Measurements from ENCODE around the gene PLCH1.

Gene PLCH1

DNA sequence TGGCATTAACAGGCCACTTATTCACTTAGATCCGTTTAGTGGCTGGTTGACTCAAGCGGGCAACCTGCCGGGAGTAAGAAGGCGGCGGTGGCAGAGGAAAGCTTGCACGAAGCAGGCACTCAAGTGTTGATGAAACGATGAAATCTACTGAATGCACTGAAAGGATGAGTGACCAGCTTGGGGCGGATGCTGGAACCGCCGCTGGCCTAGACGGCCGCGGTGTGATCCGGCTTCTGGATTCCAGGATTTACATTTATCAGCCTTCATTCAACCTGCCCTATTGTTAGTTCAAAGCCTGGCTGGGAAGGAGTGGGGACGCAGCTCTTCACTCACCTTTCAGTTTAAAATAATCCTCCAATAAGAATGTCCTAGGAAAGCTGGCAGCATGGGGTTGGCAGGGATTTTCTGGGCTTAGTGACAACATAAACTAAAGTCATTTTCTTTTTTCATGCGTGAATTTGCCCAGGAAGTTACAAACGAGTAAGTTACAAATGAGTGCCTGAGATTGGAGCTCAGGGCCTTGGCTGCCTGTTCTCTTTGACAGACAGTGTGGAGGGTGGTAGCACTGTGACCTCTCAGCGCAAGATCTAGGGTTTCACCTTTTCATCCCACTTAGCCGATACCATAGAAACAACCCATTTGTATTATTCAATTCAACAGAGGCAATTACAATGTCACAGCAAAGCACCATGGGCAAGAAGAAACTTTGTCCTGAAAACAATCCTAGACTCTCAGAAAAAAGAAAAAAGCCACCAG, 1.1 kb upstream of the PLCH1 start:
- DNase-seq = no peak

DNA sequence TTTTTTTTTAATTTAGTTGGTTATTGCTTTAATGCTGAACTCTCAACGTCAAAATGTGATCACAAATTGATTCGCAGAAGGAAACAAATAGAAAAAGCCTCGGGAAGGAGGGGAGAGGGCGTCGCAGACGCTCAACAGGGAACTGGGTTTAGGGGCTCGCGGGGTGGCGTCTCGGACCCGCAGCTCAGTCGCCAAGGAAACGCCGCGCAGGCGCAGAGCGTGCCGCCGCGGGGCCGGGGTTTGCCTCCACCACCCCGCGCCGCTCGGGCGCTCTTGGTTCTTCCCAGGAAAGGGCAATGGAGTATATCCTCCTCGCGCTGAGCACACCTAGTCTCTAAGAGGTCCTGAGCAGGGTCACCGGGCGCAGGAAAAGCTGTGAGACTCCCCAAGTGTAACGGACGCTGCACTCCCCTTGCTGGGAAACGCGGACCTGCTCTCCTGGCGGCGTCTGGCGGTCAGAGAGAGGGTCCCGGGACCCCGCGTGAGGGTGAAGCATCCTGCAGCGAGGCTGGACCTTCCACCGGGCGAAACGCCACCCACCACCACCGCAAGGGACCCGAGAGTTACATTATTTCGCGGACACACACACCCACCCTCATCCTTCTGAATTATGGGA, 753 bp downstream of the PLCH1 start:
- DNase-seq = peak; percentile 63

DNA sequence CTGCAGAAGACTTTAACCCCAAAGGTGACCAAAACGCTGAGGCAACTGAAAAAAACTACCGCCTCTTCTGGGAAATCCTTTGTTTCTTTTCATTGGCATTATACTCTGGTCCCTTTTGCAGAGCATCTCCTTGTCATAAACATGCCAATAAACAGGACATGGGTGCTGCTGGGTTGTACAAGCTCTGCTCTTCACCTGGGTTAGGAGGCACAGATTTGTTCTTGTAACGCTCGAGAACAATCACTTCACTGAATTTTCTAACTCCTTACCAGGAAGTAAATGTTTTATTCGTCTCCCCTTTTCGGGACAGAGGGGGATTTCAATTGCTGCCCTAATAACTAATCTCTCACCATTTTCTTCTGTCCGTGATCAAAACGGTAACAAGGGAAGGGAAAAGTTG, 1.3 kb downstream of the PLCH1 start:
- no peak for DNase-seq

DNA sequence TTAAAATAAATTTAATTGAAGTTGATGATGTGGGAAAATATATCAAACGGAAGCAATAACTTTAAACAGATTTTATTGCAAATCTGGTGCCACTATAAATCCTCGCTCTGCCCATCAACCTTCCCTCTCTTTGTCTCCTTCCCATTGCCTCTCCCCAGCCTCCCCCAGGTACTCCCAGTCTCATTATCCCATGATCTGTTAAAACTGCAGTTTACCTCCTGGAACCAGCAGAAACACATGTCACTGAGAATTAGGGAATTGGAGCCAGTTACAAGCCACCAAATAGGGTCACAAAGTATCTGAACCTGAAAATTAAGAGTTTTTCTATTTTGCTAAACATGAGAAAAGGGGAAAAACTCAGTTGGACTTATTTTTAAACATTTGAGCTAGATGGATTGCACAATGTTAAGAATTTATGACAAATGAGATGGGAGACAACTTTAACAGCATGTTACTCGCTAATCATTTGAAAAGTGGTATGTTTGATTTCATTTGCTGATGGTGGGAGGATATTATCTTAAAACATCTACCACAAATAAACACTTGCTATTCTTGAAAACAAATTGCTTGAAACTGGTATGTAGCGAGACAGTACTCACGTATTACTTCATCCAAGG, 2.4 kb downstream of the PLCH1 start:
- DNase-seq = no peak

DNA sequence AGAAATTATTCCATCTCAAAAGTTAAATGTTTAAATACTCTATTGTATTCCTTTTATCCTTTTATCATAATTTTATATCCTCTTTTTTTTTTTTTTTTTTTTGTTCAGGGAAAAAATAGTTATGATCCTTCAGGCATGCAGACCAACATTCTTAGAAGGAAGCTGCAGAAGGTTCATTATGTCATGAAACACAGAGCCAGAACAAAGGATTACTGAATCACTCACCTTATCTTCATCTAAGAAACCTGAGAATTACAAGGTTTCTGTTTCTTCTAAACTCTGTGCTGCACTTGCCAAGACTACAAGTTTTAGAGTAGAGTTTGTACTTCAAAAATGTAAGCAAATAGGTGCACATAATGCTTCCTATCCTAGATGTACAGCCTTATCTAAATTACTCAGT, 3.3 kb downstream of the PLCH1 start:
- no peak for DNase-seq

DNA sequence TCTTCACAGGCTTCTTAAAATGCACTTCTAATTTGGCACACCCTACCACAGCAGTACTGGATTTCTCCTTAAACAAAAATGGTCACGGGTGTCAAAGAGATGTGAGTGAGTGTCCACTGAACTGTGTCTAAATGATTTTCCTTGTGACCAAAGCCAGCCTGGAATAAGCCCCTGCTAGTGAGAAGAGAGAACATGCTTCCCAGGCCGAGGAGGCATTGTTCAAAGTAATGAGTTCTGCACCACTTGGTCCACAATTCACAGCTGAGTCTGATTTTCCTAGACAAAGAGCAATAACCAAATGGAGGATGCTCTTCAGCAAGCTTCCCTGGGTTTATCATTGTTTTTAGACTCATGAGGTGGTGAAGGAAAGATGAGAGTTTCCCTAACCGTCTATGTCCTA, 3.8 kb downstream of the PLCH1 start:
- DNase-seq = no peak

DNA sequence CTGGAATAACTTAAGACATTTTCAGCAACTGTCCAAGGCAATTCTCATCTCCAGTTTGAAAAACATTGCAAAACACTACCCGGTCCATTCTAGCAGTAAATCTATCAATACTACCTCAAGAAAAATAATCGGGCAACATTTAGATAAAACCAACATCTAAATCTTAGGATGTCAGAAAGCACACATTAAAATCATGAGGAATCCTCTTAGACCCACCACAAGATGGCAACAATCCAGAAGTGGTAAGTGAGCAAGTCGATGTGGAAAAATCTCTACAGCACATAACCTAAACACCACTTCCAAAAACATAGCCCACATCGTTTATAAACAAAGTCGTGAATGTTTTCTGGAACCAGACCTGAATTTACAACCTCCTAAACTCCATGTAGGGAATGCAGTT, 5.7 kb downstream of the PLCH1 start:
- DNase-seq = no peak

DNA sequence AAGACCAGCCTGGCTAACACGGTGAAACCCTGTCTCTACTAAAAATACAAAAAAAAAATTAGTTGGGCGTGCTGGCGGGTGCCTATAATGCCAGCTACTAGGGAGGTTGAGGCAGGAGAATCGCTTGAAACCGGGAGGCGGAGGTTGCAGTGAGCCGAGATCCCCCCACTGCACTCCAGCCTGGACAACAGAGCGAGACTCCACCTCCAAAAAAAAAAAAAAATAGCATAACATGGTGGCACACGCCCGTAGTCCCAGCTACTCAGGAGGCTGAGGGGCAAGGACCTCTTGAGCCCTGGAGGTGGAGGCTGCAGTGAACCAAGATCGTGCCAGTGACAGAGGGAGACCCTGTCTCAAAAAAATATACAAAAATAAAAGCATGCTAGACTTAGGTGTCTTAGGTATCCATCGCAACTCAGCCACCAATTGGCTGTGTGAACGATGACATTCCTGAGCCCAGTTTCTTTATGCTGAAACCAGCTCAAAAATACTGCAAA, 6.2 kb downstream of the PLCH1 start:
- no peak for DNase-seq

DNA sequence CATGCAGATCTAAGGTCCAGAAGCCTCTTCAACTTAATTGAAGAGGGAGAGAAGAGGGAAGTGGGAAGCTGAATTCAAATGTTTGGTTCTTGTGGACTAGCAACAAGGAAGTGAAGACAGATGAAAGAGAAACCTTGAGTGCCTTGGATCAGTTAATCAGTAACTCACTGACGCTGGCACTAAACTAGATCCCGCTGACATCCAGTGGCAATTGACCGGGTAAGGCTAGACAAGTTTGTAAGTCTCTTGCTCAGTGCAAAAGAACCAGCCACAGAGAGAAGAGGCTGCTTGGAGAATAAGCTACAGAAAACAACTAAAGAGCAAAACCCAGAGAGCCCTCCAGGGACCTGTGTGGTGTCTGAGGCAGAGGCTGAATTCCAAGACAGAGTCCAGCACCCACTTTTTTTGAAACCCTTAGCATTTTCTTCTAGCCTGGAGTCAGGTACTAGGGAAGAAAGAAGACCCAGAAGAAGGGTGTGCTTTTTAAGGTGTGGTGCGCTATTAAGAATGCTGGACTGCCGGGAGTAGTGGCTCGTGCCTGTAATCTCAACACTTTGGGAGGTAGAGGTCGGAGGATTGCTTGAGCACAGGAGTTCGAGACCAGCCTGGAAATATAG, 6.9 kb downstream of the PLCH1 start:
- DNase-seq = no peak

DNA sequence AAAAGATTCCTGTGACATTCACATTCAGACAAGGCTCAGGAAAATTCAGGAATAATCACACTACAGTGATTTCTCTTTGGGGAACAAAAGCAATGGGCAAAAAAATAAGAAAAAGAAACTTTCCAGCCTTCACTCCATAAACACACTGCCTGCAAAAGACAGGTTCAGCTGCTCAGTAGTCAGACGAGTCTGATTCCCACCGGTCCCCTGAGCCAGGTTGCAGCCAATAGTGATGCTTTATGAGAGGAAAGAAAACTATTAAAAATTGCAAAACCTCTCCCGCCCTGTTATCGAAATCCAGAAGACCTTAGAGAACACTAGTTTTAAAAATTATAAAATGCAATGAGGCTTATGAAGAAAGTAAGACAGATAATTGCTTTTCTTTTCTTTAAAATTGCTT, 8.5 kb downstream of the PLCH1 start:
- no peak for DNase-seq

DNA sequence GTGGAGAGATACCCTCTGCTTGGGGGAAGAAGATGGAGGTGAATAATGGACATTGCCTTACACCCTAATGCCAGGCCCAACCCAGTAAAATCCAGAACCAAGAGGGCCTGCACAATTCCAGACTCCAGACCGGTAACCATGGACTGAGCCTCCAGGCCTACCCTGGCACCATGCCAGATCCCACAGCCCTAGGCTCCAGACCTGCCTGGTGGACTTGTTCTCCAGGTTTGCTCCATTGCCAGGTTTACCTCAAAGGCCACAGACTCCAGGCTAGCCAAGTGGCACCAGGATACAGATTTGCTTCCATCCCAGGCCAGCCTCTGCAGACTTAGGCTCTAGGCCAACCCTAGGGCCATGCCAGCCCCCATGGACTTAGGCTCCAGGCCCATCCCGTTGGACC, 14.0 kb downstream of the PLCH1 start:
- no peak for DNase-seq

DNA sequence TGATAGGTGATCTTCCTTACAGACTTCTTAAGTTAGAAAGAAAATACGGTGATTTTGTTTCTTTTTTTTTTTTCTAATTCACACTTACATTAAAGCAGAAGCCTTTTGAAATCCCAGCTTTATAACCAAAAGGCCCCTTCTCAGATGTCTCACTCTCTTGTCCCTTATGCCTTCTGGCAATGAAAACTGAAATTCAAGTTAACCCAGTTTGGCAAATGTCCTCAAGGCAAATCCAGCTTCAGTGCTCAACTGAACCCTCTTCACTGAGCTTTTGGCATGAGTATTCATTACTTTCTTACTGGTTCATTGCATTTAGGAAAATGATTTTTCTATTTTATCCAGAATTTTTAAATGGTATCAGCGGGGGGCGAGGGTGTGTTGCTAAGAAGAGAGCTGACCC, 17.0 kb downstream of the PLCH1 start:
- DNase-seq = no peak

DNA sequence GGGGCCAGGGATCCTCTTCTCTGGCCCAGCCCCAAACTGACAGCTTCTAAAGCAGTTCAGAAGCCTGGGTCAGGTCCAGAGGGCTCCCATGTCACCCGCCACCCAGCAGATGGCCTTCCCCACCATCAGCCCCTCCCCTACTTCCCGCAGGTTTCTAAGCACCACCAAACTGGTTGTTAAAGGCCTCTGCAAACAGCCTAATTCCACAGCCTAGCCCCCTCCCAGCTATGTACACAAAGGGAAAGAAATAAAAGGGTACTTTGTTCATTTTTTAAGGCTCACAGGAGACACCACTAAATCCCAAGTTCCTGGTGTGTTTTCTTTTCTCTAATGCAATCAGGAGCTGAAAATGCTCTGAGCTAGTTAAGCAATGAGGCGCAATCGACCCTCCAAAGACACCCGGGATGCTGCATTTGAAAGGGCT, 30.6 kb downstream of the PLCH1 start:
- no peak for DNase-seq

DNA sequence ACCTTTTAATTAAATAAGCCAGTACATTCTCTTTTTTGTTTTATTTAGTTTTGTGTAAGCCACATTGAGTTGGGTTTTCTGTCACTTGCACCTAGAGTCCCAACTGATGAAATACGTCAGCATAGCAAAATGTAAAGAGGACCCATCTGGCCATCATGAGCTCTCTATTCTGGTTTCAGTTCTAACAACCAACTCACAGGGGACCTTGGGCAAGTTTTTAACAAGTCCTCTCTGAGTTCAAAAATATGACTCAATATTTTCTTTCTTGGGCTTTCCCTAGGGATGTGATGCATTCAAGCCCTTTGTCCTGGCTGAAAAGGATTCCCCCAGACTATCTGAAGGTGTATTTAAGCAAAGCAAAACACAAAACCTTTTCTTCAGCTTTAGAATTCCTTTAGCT, 32.9 kb downstream of the PLCH1 start:
- no peak for DNase-seq

DNA sequence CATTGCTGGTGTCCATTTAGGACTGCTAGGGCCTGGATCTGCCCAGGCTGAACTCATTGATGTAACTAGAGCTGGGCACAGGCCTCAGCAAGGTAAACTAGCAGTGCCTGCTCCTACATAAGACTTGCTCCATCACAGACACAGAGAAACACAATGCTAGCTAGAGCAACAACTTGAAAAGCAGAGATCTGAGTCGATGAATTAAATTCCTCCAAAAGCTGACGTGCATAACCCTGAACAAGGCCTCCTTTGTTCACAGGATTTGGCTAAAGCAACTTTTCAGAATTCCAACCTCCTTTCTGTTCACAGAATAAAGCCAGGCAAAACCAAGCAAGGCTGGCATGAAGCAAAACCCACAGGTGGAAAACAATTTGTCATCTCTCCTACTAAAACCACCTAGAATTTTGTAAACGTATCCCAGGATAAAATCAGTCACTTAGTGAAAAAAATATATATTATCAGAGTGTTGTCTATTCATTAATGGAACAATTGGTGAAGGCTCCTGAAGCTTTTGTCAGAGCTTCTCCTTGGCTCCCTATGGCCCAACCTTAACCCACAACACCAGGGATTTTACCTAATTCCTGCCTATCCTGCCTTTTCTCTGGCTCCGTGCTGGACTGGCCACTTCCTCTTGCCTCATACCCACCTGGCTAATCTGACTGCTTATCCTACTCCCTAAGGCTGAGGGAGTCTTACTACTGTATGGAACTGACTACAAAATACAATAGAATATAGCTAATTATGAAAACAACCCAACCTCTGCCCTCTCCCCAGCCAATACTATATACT, 39.9 kb downstream of the PLCH1 start:
- DNase-seq = no peak

DNA sequence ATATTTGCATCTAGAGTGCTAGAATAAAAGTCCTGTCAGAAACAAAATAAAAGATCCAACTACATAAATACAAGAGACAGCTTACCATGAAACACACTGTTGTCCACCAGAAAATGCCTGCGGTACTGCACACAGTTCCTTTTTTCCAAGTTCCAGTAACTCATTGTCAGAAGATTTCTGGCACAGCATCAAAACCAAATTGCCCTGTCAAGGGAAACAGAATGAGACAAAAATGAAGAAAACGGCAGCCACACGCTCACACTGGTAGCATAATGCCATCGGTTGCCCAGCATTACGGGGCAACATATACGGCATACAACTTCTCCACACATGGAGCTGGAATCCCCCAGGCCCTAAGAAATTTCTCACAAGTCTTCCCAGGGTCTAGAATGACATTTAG, 40.8 kb downstream of the PLCH1 start:
- no peak for DNase-seq

DNA sequence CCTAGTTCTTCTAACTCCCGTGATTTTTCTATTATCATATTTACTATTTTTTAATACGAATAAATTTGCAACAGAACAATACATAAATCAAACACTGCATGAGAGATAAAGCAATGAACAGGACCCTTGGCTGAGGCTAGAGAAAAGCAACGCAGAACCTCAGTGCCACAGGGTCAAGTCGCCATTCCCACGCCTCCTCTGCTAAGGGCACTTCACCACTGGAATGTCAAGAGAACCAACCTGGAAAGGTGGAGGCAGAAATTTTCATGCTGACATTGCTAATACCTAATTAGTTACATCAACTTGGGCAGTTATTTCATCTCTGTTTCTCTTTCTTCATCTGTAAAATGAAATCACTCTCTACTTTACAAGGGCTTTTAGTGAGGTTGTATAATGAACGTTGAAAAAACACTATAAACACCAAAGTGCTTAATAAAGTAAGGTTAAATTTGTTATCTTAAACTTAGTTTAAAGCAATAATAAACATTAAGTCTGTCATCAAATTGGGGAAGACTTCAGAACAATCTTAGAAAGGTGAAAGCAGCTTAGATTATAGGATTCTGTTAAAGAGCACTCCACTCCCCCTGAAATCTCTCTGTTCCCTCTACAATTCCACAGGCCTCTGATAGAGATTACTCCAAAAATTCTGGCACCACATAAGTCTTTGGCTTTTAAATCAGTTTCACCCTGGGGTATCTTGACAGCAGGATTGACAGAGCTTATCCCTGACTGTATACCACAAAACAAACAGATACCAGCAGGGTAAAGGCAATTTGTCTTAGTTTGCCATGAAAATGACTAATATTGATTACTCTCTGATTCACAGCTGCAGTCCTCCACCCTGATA, 41.9 kb downstream of the PLCH1 start:
- DNase-seq = no peak

DNA sequence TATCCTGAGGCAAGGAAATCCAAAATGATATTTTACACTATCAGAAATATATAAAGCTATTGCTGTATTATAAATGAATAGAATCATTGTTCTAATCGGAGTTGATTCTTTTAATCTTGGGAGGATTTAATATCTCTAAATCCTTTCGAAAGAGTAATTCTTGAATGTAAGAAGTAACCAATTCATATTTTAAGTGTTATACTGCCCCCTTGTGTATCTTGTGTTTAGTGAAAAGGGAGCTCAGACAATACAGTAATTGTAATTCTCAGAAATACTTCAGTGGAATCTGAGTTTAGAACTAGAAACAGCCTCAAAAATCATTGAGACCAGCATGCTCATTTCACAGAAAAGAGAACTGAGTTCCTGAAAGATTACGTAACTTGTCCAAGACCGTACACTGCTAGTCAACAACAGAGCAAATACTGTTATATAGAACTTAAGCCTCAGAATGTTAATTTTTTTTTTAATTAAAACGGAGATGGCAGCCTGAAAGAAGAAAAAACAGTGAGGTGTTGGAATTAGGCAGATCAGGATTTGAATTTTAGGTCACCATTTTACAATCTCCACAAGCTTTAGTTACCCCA, 42.9 kb downstream of the PLCH1 start:
- DNase-seq = peak; percentile 62

DNA sequence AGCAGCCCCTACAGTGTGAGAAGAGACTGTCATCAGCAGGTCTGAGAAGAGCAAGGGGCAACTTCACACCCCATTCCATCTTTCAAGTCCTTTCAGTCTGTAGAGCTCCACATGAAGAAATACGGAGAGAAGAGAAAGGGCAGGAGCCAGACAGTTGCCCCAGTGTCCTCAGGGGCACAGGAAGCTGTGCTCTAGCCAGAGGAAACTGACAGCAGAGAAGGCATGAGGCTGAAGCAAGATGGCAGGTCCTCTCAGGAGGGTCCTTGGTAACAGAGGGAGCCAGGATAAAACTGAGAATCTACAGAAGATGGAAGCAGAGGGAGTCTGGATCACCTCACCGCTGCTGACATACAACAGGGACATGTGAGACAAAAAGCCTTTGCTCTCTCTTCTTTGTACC, 47.3 kb downstream of the PLCH1 start:
- DNase-seq = no peak

DNA sequence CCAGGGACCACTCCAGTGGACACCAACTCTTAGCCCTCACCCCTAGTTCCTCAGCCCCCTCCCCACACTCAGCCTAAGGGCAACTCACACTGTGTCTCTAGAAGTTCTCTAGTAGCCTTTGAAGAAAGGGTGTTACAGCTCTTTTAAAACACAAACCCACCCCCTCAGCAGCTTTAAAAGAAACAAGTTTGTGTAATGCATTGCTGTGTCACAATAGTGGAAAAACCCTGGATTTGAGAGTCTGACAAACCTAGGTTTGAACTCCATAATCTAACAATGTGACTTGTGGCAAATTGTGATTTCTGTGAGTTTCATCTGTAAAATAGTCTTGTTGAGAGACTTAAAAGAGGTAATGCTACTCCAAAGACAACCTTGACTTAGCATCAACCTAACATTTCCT, 54.0 kb downstream of the PLCH1 start:
- DNase-seq = no peak

DNA sequence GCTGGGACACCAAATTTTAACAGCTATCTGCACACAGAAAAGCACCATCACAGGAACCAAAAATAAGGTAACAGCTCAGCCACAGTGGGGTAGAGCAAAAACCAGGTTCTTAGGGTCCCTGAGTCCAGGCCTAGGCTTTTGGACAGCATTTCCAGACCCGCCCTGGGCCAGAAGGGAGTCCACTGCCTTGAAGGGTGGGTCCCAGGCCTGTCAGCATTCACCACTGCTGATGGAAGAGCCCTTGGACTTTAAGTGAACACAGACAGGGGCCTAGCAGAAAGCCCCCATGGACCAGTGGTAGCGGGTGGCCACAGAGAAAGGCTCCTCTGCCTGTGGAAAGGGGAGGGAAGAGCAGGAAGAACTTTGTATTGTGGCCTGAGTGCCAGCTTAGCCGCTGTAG, 56.4 kb downstream of the PLCH1 start:
- DNase-seq = no peak

DNA sequence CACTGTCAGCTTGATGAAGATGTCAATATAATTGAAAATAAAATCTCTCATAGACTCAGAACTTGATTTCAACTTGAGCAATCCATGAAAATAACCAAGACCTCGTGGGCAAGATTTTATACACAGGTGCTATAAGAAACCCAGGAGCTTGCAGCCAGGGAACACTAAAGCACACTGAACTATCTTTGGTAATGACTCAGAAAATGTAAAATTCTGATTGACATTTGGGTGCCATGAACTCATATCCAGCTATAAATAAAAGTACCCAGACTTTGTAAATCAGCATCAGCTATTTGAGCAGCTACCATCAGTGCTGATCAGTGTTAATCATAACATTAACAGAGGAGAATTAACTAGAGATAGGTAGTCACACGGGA, 61.5 kb downstream of the PLCH1 start:
- DNase-seq = no peak
